ENCODE data around the gene DAP. TPM values are rescaled to one million over a fixed set of nuclear protein-coding genes. Genes with fewer than 3 reads are reported as not detected.

DAP gene
- total RNA-seq, 1 experiment from 2014 or later: 47.2 TPM

- no peak for DNase-seq
- no peak overlapping the region for H4K91ac ChIP-seq (ENCODE audit: insufficient read length, low read depth, low read length)
These were observed 123.1 kb downstream of the DAP start for GRCh38 chr5:10637944-10638343.

More at GRCh38 chr5:10637944-10638343, 123.1 kb downstream of the DAP start:
- Mint-ChIP-seq H3K27me3 (ENCODE audit: low read depth) (peaks cover 13% of the 10 kb centered on the region), H3K27ac (peak overlapping the region in 2 of 3 experiments; percentile 35 to 92; a peak in 2 of 7 replicates), H3K4me3 (peak overlapping the region; percentile 59 to 69), H3K4me1 (peaks cover 52 to 58% of the 10 kb centered on the region in 2 experiments), H3K9me3 (peaks cover 3 to 5% of the 10 kb centered on the region in 2 experiments; a peak in 3 of 5 replicates), H3K36me3 (ENCODE audit: insufficient read depth in 1 of 3, low read depth in 3 of 3) (peaks cover 2 to 5% (median 5%) of the 10 kb centered on the region in 3 experiments; a peak in 4 of 7 replicates)
- H3K18ac ChIP-seq (ENCODE audit: insufficient read length, low read depth, low read length): peak overlapping the region; percentile 45
- H4K8ac ChIP-seq (replicated peaks; ENCODE audit: insufficient read length, low read depth, low read length): no peak overlapping the region
- H2AFZ ChIP-seq (ENCODE audit: low read length): no peak overlapping the region
- no peak overlapping the region for H3K27ac ChIP-seq (ENCODE audit: insufficient read length, low read depth, low read length)
- no peak overlapping the region for H3T11ph ChIP-seq (ENCODE audit: low read length)
- no peak overlapping the region for H2BK20ac ChIP-seq (ENCODE audit: low read depth, low read length, poor library complexity, severe bottlenecking)
- H2BK5ac ChIP-seq (ENCODE audit: insufficient read length, low read length): no peak overlapping the region
- H3K9ac ChIP-seq (ENCODE audit: extremely low read depth, insufficient read length, low read length): no peak overlapping the region
- H3K56ac ChIP-seq (ENCODE audit: insufficient read length, low read depth, low read length): peak overlapping the region; percentile 1
- H3K4ac ChIP-seq (ENCODE audit: low read depth, low read length): no peak overlapping the region
- no peak overlapping the region for H2BK15ac ChIP-seq (ENCODE audit: low read depth, low read length)
- peaks cover 17% of the 10 kb centered on the region; the same call in 1 of the 2 replicates for H3K4me1 ChIP-seq (ENCODE audit: insufficient read depth, low read length)
- no peak overlapping the region for H3K14ac ChIP-seq (ENCODE audit: insufficient read depth, low read length)
- H3K4me2 ChIP-seq (ENCODE audit: insufficient read depth, insufficient read length, low read length): peak overlapping the region; percentile 23
- H4K5ac ChIP-seq (ENCODE audit: insufficient read length, low read depth, low read length): no peak overlapping the region
- H3K79me1 ChIP-seq (ENCODE audit: insufficient read depth, low read depth, low read length, poor library complexity, severe bottlenecking): no peaks in the 10 kb centered on the region
- peaks cover 5% of the 10 kb centered on the region for H3K23me2 ChIP-seq (ENCODE audit: insufficient read length, low read depth, low read length, poor library complexity, severe bottlenecking)
- peaks cover 7% of the 10 kb centered on the region; the same call in 1 of the 2 replicates for H3K79me2 ChIP-seq (ENCODE audit: insufficient read depth, low read length)
- no peaks in the 10 kb centered on the region for H3K9me3 ChIP-seq (ENCODE audit: control insufficient read depth, low read depth, low read length)
- H2AK5ac ChIP-seq (ENCODE audit: insufficient read length, low read length): no peak overlapping the region
- WGBS (ENCODE audit: extremely low coverage, insufficient read length, low lambda C conversion rate): no CpG with 5 or more reads among the region's 10 CpGs
- no peak for TF ChIP-seq CTCF (conservative IDR thresholded peaks at IDR 0.05)
- no peaks in the 10 kb centered on the region for H4K20me1 ChIP-seq (ENCODE audit: control insufficient read depth, insufficient read depth, insufficient read length)
- H2BK120ac ChIP-seq (ENCODE audit: low read depth, low read length, poor library complexity, severe bottlenecking): no peak overlapping the region
- no peaks in the 10 kb centered on the region for H3K27me3 ChIP-seq (ENCODE audit: insufficient read depth, low read length)
- H2BK12ac ChIP-seq (ENCODE audit: insufficient read length, low read depth, low read length): no peak overlapping the region
- no peak overlapping the region for H3K23ac ChIP-seq (ENCODE audit: insufficient read length, low read depth, low read length)

All from H9 (cell line).